ENCODE data around the gene ASB6.
"Not testable (repeated sequence)": the region's sequence is repeated elsewhere in the genome, so short reads cannot be mapped to it uniquely, and the experiment has no call there.

The ASB6 gene

GRCh38 chr9:129664746-129665388 is 22.9 kb upstream of the ASB6 start:
- Histone ChIP-seq H3K27me3 (ENCODE audit: insufficient read depth, low read length) (peaks cover 56% of the 10 kb centered on the region), H3K36me3 (ENCODE audit: insufficient read depth, low read length) (no peaks in the 10 kb centered on the region), H3K4me3 (ENCODE audit: low read length) (no peak overlapping the region), H3K9me3 (ENCODE audit: low read length) (no peaks in the 10 kb centered on the region), H3K4me1 (ENCODE audit: insufficient read depth, low read length) (peaks cover 2% of the 10 kb centered on the region), H2AFZ (ENCODE audit: low read depth, low read length) (no peak overlapping the region)

DNA sequence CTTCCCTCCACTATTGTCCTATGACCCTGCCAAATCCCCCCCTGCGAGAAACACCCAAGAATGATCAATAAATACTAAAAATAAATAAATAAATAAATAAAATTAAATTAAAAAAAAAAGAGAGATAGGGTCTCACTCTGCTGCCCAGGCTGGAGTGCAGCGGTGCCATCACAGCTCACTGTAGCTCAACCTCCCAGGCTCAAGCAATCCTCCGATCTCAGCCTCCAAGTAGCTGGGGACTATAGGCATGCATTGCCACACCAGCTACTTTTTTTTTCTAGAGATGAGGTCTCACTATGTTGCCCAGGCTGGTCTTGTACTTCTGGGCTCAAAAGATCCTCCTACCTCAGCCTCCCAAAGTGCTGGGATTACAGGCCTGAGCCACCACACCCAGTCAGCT is 20.3 kb upstream of the ASB6 start:
- H3K4me1 ChIP-seq (ENCODE audit: insufficient read depth, low read length); H2AFZ ChIP-seq (ENCODE audit: low read depth, low read length); H3K9me3 ChIP-seq (ENCODE audit: low read length); H3K36me3 ChIP-seq (ENCODE audit: insufficient read depth, low read length); H3K4me3 ChIP-seq (ENCODE audit: low read length): not testable (repeated sequence)
- H3K27me3 ChIP-seq (ENCODE audit: insufficient read depth, low read length) = peaks cover 40% of the 10 kb centered on the region

DNA sequence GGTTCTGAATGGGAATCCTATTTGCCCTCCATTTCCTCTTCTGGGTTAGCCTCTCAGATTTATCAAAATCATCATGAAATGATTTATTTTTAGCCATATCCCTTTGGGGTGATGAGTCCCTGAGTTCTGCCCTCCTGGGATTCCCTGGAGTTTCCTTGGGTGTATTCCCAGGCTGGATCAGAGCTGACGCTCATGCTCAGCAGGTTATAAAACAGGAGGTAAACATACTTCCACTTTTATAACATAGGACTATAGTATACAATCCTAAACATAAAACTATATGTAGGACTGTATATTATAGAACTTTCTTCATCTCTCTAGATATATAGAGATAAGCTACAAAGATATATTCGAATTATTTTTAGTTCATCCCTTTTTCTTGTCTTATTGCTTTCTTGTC is 19.1 kb upstream of the ASB6 start:
- peaks cover 33% of the 10 kb centered on the region for H3K27me3 ChIP-seq (ENCODE audit: insufficient read depth, low read length)

DNA sequence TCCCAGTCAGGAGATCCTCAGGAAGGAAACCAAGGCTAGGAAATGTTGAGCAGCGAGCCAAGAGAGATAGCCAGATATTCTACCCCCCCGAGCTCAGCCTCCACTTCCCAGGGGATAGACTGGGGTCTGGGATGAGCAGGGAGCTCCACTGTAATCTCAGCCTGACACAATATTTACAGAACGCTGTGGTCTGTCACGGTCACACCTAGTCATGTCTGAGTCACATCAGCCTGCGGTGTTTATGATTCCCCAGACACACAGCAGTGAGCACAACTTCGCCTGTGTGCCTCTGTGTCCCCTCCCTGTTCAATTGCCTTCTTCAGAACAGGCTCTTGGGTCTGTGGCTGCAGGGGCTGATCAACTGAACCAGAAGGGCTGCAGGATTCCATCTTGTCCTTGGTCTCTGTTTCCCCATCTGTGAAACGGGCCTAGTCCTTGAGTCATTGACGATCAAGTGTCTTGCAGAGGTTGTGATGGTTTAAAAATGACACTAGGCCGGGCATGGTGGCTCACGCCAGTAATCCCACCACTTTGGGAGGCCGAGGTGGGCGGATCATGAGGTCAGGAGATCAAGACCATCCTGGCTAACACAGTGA is 14.9 kb upstream of the ASB6 start:
- H3K4me1 ChIP-seq (ENCODE audit: insufficient read depth, low read length) = peaks cover 6% of the 10 kb centered on the region
- no peaks in the 10 kb centered on the region for H3K9me3 ChIP-seq (ENCODE audit: low read length)
- no peaks in the 10 kb centered on the region for H3K36me3 ChIP-seq (ENCODE audit: insufficient read depth, low read length)
- H3K4me3 ChIP-seq (ENCODE audit: low read length) = no peak overlapping the region
- H3K27me3 ChIP-seq (ENCODE audit: insufficient read depth, low read length) = peaks cover 8% of the 10 kb centered on the region
- no peak overlapping the region for H2AFZ ChIP-seq (ENCODE audit: low read depth, low read length)

More for the DNA sequence above, 19.1 kb upstream of the ASB6 start:
- H3K4me1 ChIP-seq (ENCODE audit: insufficient read depth, low read length) = peaks cover 2% of the 10 kb centered on the region
- H3K4me3 ChIP-seq (ENCODE audit: low read length) = no peak overlapping the region
- no peaks in the 10 kb centered on the region for H3K9me3 ChIP-seq (ENCODE audit: low read length)
- no peak overlapping the region for H2AFZ ChIP-seq (ENCODE audit: low read depth, low read length)
- no peaks in the 10 kb centered on the region for H3K36me3 ChIP-seq (ENCODE audit: insufficient read depth, low read length)

- Histone ChIP-seq H3K4me3 (ENCODE audit: low read length) (no peak overlapping the region), H3K9me3 (ENCODE audit: low read length) (no peaks in the 10 kb centered on the region), H2AFZ (ENCODE audit: low read depth, low read length) (no peak overlapping the region), H3K27me3 (ENCODE audit: insufficient read depth, low read length) (peaks cover 11% of the 10 kb centered on the region), H3K36me3 (ENCODE audit: insufficient read depth, low read length) (no peaks in the 10 kb centered on the region), H3K4me1 (ENCODE audit: insufficient read depth, low read length) (peaks cover 6% of the 10 kb centered on the region)
These were observed 13.7 kb upstream of the ASB6 start for GRCh38 chr9:129655696-129656095.

- no peak overlapping the region for H2AFZ ChIP-seq (ENCODE audit: low read depth, low read length)
- no peaks in the 10 kb centered on the region for H3K36me3 ChIP-seq (ENCODE audit: insufficient read depth, low read length)
- no peak overlapping the region for H3K4me3 ChIP-seq (ENCODE audit: low read length)
- no peaks in the 10 kb centered on the region for H3K9me3 ChIP-seq (ENCODE audit: low read length)
- H3K4me1 ChIP-seq (ENCODE audit: insufficient read depth, low read length) = peaks cover 6% of the 10 kb centered on the region
- peaks cover 15% of the 10 kb centered on the region for H3K27me3 ChIP-seq (ENCODE audit: insufficient read depth, low read length)
These were observed 13.2 kb upstream of the ASB6 start for GRCh38 chr9:129655154-129655553.

GRCh38 chr9:129654554-129655040 is 12.6 kb upstream of the ASB6 start:
- H3K4me3 ChIP-seq (ENCODE audit: low read length) = no peak overlapping the region
- no peak overlapping the region for H2AFZ ChIP-seq (ENCODE audit: low read depth, low read length)
- H3K4me1 ChIP-seq (ENCODE audit: insufficient read depth, low read length) = peaks cover 11% of the 10 kb centered on the region
- H3K9me3 ChIP-seq (ENCODE audit: low read length) = no peaks in the 10 kb centered on the region
- H3K27me3 ChIP-seq (ENCODE audit: insufficient read depth, low read length) = peaks cover 15% of the 10 kb centered on the region
- H3K36me3 ChIP-seq (ENCODE audit: insufficient read depth, low read length) = no peaks in the 10 kb centered on the region

- Histone ChIP-seq H3K27me3 (ENCODE audit: insufficient read depth, low read length) (peaks cover 20% of the 10 kb centered on the region), H3K9me3 (ENCODE audit: low read length) (no peaks in the 10 kb centered on the region), H2AFZ (ENCODE audit: low read depth, low read length) (no peak overlapping the region), H3K4me1 (ENCODE audit: insufficient read depth, low read length) (peaks cover 11% of the 10 kb centered on the region), H3K36me3 (ENCODE audit: insufficient read depth, low read length) (no peaks in the 10 kb centered on the region), H3K4me3 (ENCODE audit: low read length) (no peak overlapping the region)
These were observed 12.0 kb upstream of the ASB6 start for GRCh38 chr9:129653823-129654553.

DNA sequence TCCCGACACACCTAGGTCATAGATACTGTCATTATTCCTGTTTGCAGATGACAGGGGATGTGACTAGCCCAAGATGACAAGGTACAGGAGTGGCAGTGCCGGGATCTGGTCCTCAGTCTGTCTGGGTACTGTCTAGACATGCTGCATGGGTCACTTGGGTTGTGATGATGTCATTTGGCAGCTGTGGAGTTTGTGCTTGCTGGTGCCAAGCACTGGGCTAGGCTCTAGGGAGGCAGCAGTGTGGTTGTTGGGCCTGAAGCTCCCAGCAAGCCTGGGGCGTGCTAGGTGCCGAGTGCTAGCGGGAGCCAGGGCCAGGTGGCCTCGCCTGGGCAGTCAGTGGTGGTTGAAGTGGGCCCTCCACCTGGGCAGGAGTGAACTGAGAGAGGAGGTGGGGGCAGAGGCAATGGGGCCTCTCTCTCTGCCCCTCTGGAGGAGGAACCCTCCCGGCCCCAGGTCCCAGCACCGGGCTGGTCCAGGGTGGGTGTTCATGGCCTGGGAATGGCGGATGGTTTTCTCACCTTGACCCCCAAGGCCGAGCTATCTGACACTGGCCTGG is 8.8 kb upstream of the ASB6 start:
- Histone ChIP-seq H3K9me3 (ENCODE audit: low read length) (no peaks in the 10 kb centered on the region), H2AFZ (ENCODE audit: low read depth, low read length) (no peak overlapping the region), H3K27me3 (ENCODE audit: insufficient read depth, low read length) (peaks cover 17% of the 10 kb centered on the region), H3K4me1 (ENCODE audit: insufficient read depth, low read length) (peaks cover 16% of the 10 kb centered on the region), H3K4me3 (ENCODE audit: low read length) (no peak overlapping the region), H3K36me3 (ENCODE audit: insufficient read depth, low read length) (no peaks in the 10 kb centered on the region)

GRCh38 chr9:129649726-129650679 is 8.1 kb upstream of the ASB6 start:
- peaks cover 16% of the 10 kb centered on the region for H3K4me1 ChIP-seq (ENCODE audit: insufficient read depth, low read length)
- H3K27me3 ChIP-seq (ENCODE audit: insufficient read depth, low read length) = peaks cover 14% of the 10 kb centered on the region
- H3K4me3 ChIP-seq (ENCODE audit: low read length) = no peak overlapping the region
- H3K36me3 ChIP-seq (ENCODE audit: insufficient read depth, low read length) = no peaks in the 10 kb centered on the region
- H2AFZ ChIP-seq (ENCODE audit: low read depth, low read length) = no peak overlapping the region
- no peaks in the 10 kb centered on the region for H3K9me3 ChIP-seq (ENCODE audit: low read length)

DNA sequence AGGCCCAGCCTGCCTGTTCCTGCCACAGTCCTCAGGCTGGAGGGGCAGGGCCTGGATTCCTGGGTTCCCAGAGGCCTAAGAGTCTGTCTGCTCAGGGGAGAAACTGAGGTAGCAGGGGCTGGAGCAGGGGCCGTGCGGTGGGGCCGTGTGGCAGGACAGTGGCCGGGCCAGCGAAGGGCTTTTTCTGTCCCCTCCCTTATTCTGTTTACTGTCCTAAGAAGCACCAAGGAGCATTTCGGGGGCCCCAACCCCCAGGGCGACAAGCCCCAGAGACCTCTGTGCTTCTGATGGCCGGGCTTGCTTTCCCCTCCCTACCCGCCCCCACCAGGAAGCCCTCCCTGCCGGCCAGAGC is 6.8 kb upstream of the ASB6 start:
- Histone ChIP-seq H3K9me3 (ENCODE audit: low read length) (no peaks in the 10 kb centered on the region), H2AFZ (ENCODE audit: low read depth, low read length) (no peak overlapping the region), H3K27me3 (ENCODE audit: insufficient read depth, low read length) (peaks cover 14% of the 10 kb centered on the region), H3K36me3 (ENCODE audit: insufficient read depth, low read length) (no peaks in the 10 kb centered on the region), H3K4me3 (ENCODE audit: low read length) (no peak overlapping the region), H3K4me1 (ENCODE audit: insufficient read depth, low read length) (peaks cover 11% of the 10 kb centered on the region)

DNA sequence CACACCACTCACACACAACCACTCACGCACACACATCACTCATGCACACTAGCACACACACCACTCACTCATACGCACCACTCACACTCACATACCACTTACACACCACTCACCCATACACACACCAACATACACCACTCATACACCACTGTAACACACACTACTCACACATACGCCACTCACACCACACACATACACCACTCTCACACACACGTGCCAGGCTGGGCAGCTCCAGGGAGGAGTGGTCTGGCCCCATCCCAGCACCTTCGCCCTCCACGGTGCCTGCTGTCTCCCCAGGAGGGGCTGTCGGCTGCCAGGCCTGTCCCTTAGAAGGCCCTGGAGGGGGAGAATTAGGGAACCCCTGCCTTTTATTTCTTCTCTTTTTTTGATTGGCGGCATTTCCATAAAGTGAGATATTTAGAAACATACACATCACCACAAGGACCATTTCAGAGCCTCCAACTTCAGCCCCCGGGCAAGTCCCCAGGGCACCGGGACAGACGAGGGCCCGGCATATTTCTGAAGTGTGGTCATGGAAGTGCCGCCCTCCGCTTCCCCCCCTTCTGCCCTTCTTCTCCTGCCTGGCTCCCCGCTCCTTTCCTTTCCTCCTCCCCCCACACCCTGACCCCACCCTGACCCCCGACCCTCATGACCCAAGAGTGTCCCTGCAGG is 6.3 kb upstream of the ASB6 start:
- no peaks in the 10 kb centered on the region for H3K36me3 ChIP-seq (ENCODE audit: insufficient read depth, low read length)
- no peak overlapping the region for H3K4me3 ChIP-seq (ENCODE audit: low read length)
- H3K9me3 ChIP-seq (ENCODE audit: low read length) = no peaks in the 10 kb centered on the region
- no peak overlapping the region for H2AFZ ChIP-seq (ENCODE audit: low read depth, low read length)
- H3K4me1 ChIP-seq (ENCODE audit: insufficient read depth, low read length) = peaks cover 11% of the 10 kb centered on the region
- peaks cover 14% of the 10 kb centered on the region for H3K27me3 ChIP-seq (ENCODE audit: insufficient read depth, low read length)

All from neuron (in vitro differentiated cells).